Keratinocyte (primary cell): ENCODE results near the gene MXI1.

Experiments used
- CTCF ChIP-seq, 3 experiments: IDR thresholded peaks in 1 of 3; conservative IDR thresholded peaks in 1 of 3; optimal IDR thresholded peaks in 1 of 3; 2 replicates in 2 of 3; 3 replicates in 1 of 3; pipeline versions ENCODE3 to v1.5.1; 2011; ENCODE audit warnings: low read length in 3 of 3, mild to moderate bottlenecking in 3 of 3, moderate library complexity in 2 of 3, control low read depth in 1 of 3, inconsistent platforms in 1 of 3; ENCODE audit not compliant: insufficient read depth in 2 of 3; ENCODE audit errors: extremely low read depth in 1 of 3
- EZH2 ChIP-seq: IDR thresholded peaks from one replicate; pipeline ENCODE4 v1.6.1; 2012; ENCODE audit warnings: inconsistent platforms, mild to moderate bottlenecking, low read length, moderate library complexity

GRCh38 chr10:110207805-110208613, 604 bp downstream of the MXI1 start:
- TF ChIP-seq CTCF (optimal IDR thresholded peaks at IDR 0.05 in 1 of 3, IDR thresholded peaks at IDR 0.05 in 1 of 3, conservative IDR thresholded peaks at IDR 0.05 in 1 of 3; ENCODE audit: extremely low read depth in 1 of 3, insufficient read depth in 2 of 3, low read length in 3 of 3) (no peak), EZH2 (no peak)
